Measurements from ENCODE around the gene SERINC3. TPM values are rescaled to one million over a fixed set of nuclear protein-coding genes. Genes with fewer than 3 reads are reported as not detected.

The SERINC3 gene
- 70.6 and 82.7 TPM in 2 replicates for total RNA-seq

GRCh38 chr20:44521484-44522481 is at the start of gene SERINC3:
TSS of gene SERINC3 (minus strand) at chr20:44522070. CDS start at chr20:44521951, 119 bp downstream.

GRCh38 chr20:44475694-44476560 is 45.9 kb downstream of the SERINC3 start, which contains the start of gene TTPAL:
TSS of gene TTPAL (plus strand) at chr20:44475874. CDS start at chr20:44480000, 4,126 bp downstream.

Other genes with a start within 250 kb of the SERINC3 start
- 4.7 and 6.6 TPM in 2 replicates for gene FITM2, start 210.9 kb downstream of the SERINC3 start, total RNA-seq
- not detected in 2 replicates for gene R3HDML, start 185.0 kb downstream of the SERINC3 start, total RNA-seq
- gene HNF4A, start 166.4 kb downstream of the SERINC3 start, total RNA-seq = not detected in 2 replicates
- gene TTPAL, start 46.2 kb downstream of the SERINC3 start, total RNA-seq = 8.3 and 9.6 TPM in 2 replicates
- 72.0 and 74.2 TPM in 2 replicates for gene PKIG, start 60.5 kb upstream of the SERINC3 start, total RNA-seq
- gene ADA, start 129.6 kb upstream of the SERINC3 start, total RNA-seq = 15.6 and 22.0 TPM in 2 replicates
- gene CCN5, start 193.3 kb upstream of the SERINC3 start, total RNA-seq = 4.1 and 5.8 TPM in 2 replicates
- 0.18 and 1.1 TPM in 2 replicates for gene KCNK15, start 223.8 kb upstream of the SERINC3 start, total RNA-seq

All from cardiac atrium fibroblast (primary cell).